HEK293T (cell line): ENCODE data around the gene ZNF493.

ENCODE experiments used
- FOXA1 ChIP-seq: fragments of 450-650 bp; IDR thresholded peaks from 2 replicates; pipeline ENCODE4 v1.6.1; 2016; ENCODE audit warnings: mild to moderate bottlenecking
- FOXM1 ChIP-seq: fragments of 450-650 bp; IDR thresholded peaks from 2 replicates; pipeline ENCODE4 v1.6.1; 2017; ENCODE audit warnings: mild to moderate bottlenecking, borderline replicate concordance
- SUZ12 ChIP-seq: fragments of 450-650 bp; IDR thresholded peaks from 2 replicates; pipeline ENCODE4 v1.6.1; 2016; ENCODE audit warnings: mild to moderate bottlenecking

DNA sequence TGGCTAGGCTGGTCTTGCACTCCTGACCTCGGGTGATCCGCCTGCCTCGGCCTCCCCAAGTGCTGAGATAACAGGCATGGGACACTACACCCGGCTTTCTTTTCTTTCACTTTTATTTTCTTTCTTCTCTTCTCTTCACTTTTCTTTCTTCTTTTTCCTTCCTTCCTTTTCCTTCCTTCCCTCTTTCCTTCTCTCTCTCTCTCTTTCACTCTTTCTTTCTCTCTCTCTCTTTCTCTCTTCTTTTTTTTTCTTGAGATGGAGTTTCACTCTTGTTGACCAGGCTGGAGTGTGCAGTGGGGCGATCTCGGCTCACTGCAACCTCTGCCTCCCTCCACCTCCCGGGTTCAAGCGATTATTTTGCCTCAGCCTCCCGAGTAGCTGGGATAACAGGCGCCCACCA lies 812 bp upstream of the ZNF493 start:
- TF ChIP-seq FOXM1 (no peak), FOXA1 (no peak), SUZ12 (no peak)
